Measurements from ENCODE around the gene ARMC8.
A peak's percentile ranks its signal among the peaks of the same experiment; 100 is the strongest.

ARMC8 gene

DNA sequence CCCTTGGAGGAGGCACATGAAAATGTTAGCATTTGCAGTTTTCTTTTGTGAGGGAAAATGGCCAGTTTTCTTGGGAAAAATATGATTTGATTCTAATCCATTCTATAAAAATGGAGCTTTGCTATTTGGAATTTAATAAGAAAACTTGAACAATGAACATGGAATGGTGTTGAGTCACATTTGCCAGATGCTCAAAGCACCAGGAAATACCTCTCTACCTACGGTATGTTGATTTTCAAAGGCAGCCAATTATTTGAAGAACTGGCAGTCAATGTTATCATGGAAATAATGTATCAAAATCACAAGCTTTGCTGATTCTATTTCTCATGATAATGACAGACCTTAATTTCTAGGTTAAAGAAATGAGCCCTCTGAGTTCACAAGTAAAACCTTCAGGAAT lies 127.7 kb downstream of the ARMC8 start:
- DNase-seq: no peak

DNA sequence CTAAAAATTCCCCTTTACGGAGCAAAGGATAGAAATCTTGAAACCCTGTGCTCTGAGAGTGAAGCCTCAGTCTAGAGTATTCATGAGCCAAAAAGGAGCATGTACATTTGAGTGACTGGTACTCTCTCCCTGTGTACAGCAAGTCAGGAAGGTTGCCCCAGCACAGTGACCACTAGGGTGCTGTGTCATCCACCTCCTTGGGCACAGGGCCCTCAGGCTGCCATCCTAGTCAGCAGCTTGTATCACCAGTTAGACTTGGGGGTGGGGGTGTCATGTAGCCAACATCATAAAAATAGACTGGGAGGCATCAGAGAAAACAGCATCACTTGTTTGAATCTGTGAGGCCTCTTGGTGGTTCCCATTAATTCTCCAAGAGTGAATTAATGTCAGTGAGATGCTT lies 130.6 kb downstream of the ARMC8 start:
- no peak for DNase-seq

DNA sequence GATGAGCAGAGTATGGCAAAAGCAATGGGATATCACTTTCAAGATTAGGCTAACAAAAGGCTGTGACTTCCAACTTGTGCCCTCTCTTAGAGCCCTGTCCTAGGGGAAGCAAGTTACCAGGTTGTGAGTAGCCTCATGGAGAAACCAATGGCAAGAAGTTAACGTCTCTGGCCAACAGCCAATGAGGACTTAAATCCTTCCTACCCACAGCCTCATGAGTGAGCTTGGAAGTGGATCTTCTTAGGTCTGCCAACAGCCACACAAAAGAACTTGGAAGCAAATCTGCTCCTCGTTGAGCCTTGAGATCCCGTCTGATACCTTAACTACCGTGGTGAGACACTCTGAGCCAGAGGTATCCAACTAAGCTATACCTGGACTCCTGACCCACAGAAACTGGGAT lies 136.9 kb downstream of the ARMC8 start:
- no peak for DNase-seq

DNA sequence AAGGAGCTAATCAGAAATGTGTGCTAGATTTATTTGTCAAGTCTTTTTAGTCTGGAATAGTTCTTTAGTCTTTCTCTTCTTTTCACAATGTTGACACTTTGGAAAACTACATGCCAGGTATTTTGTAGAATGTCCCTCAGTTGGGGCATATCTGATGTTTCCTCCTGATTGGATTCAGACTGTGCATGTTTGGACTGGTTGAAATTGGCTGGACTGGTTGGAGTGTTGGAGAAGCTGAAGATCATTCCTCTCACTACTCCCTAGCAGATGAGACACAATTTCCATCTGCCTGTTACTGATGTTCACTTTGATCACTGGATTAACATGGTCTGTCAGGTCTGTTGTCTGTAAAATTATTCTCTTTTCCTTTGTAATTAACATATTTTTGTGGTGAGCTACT lies 138.9 kb downstream of the ARMC8 start:
- no peak for DNase-seq

DNA sequence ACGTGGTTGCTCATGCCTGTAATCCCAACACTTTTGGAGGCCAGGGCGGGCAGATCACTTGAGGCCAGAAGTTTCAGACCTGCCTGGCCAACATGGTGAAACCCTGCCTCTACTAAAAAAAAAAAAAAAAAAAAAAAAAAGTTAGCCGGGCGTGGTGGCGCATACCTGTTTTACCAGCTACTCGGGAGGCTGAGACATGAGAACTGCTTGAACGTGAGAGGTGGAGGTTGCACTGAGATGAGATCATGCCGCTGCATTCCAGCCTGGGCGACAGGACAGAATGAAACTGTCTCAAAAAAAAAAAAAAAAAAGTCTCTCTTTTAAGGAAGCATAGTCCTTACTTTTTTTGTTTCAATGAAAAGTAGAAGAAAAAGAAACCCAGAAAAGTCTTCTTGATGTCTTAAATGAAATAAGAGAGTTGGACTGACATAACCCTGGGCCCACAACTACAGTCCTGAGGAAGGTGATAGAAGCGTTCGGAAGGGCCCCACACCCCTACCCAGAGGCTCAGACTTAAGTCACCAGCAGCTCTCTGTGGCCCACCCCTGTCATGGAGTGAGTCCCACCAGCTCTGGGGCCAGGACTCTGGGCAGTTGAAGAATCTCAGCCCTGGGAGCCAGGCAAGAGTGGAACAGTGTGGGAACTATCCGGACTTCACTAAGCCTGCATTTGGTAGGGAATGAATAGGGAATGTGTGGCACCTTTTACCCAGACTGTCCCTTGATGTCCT lies 139.9 kb downstream of the ARMC8 start:
- DNase-seq: no peak

DNA sequence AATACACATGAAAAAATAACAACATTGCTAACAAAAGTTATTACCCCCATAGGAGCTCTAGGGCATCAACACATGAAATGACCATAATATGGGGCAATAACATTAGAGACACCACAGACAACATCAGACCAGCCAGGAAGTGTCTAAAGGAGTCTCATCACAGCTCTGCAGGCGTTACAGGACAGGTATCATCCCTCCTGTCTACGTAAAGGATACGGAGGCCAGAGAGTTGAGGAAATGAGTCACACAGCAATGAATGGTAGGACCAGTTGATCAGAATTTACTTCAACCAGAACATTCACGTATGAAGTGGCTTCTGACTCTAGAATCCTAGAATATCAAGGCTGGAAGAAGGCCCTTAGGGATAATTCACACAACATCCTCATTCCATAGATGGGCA lies 140.7 kb downstream of the ARMC8 start:
- no peak for DNase-seq

DNA sequence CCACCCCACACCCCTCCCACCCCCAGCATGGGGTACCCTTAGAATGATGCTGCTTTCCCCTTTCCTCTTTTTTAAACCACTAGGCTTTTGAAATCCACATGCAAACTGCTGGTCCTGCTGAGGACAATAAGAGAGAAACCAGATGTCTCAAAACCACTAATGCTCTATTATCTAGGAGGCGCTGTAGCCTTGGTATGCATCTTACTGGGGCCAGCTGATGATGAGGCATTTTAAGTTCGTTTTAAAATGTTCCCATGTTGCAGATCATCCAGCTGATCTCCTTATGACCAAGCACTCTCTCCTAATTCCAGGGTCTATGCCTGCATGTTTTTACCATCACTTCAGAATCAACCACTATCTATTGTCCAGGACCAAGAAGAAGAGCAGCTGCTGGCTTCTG lies 141.2 kb downstream of the ARMC8 start:
- no peak for DNase-seq

DNA sequence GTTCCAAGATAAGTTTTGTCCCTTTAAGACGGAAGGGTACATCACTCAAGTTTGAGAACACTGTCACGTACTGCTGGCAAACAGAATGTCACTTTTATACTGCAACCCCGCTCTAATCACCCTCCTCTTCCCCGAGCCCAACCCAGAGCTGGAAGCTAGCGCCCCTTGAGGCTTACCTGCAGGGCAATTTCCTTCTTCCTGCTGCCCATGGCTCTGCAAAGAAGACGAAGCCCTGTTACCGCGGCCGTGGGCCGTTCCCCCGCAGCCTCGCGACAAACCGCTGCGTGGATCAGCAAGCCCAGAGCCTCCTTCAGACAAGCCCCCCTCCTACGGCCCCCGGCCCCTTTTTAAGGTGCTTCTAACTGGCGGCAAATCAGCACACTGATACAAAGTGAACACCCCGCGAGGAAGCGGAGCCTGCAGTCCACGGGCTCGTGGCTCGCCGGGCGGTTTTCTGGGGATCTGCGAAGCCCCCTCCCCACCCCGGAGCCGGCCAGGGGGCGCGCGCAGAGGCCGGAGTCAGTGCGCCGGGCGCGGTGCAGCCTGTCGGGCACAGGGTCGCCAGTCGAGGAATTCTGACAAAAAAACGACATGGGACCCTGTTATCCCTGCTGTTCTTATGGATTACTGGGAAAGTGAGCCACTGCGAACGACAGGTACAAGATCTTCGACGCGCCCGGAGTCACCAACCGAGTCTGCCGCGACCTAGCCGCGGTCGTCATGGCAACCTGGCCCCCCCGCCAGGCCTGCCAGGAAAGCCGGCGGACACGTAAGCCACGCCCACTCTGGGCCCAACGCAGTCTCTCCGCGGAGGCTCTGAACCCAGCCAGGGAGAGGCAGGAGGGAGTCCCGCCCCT lies 142.3 kb downstream of the ARMC8 start, which contains the start of gene NME9:
Gene NME9, minus strand, starts transcription at position 725 of the 857 bp plus-strand sequence. Its CDS starts 516 bp downstream, at position 209.
- DNase-seq: peak; percentile 79 to 89 (median 84)

DNA sequence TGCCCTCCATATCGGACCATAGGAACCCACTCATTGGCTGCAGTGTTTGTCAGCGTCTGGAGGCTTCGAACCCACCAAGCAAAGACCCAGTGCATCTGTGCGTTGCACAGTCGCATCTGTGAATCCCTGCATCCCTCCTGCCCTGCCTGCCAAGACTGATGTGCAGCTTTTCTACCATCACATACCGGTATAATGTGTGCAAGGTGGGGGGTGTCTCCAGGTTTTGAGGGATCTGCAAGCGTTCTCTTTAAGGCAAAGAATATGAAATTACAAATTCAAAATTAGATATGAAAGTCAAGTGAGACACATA lies 142.8 kb downstream of the ARMC8 start:
- no peak for DNase-seq

DNA sequence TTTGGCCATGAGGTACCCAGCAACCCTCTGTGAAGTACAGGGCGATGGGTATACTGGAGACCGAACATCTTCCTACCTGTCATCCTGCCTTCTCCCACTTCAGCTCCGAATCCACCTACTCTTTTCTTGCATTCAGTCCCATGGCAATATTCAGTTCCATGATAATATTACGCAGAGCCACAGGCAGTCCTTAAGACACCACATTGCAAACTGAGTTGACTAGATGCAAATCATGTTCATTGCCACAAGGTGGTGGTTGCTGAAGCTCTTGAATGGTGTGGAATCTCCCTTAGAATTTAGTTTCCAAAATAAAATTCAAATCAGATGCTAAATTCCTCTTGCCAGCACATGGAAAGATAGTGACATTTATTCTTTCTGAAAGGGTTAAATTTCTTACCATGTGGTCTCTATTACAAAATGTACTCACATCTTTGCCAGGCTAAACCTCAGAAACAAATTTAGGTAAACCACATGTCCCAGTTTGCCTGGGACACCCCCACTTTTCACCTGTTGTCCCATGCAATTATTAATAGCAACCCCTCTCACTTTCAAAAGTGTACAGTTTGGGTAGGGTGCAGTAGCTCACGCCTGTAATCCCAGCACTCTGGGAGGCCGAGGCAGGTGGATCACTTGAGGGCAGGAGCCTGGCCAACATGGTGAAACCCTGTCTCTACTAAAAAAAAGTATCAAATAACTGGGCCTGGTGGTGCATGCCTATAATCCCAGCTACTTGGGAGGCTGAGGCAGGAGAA lies 144.2 kb downstream of the ARMC8 start:
- no peak for DNase-seq

DNA sequence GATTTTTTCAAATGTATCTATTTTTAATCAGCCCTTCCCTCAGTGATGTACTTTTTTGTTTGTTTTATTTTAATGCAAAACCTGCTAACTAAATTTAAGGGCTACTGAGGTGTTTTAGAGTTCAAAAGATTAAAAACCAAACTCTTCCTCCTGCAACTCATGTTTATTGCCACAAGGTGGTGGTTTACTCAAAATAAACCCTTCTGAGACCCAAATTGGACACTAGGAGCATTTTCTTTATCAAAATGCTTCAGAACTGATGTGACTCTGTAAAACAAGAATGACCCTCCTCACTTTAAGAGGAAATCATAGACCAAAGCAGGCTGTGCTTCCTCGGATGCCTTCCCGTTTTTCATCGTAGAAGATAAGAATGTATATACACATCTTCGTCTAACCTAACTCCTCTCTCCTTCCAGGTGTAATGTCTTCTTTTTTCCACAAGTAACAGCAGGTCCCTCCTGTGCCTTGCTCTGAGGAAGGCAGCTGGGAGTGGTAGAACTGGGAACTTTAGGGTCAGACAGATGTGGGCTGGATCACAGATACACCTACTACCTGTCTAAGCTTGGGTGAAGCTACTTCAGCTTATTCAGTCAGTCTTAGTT lies 145.5 kb downstream of the ARMC8 start:
- peak in 2 of 6 experiments; percentile 7 to 21 for DNase-seq

DNA sequence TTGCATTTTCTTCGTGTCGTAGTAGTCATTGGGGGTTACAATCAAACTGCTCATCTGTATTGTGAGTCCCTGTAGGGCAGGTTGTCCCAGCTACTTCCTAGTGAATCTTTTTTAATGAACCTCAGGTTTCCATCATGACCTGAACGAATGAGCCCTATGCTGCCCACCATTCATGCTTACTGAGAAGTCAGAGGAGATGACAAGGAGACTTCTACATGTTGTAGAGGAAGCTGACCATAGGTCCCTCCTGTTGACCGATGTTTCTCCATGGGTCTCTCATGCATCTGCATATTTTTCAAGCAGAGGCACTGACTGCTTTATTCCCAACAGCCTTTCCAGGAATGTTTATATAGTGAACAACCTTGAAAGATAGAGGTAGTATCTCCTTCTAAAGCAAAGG lies 147.5 kb downstream of the ARMC8 start:
- no peak for DNase-seq

DNA sequence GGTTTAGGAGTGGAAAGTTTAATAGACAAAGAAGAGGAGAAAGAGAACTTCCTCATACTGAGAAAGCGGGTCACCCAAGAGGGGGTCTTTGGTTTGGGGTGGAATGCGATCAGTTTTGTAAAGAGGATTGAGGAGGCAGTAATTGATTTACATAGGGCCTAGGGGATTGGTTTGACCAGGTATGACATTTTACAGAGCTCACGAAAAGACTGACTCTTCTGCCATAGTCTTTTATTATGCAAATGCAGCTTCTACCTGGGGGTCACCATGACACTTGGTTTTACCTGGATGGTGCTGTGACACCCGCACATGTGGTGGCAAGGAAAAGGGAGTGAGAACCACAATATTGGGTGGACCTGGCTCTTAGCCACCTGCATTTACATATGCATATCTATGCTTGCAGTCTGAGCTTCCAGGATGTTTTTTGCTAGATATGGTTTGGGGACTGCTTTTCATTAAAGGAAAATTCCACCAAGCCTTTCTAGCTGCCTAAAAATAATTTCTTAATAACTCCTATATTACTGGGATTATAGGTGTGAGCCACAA lies 149.4 kb downstream of the ARMC8 start:
- no peak for DNase-seq

DNA sequence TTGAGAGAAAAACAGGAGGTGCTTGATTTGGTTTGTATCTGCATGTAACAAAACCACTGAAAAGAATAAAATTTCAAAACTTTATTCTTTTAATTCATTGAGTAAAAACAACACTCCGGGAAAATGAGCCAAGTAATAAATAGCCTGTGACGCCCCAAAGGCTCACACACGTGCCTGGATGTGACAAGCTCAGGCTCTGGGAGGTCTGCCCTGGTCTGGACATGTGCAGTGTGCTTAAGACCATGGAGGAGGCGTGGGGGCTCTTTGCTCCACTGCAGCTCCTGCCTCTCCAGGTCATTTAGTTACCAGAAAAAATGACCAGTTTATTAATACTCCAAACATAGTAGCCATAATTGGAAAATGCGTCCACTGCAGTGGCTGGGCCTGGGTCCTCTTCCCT lies 151.1 kb downstream of the ARMC8 start:
- no peak for DNase-seq

DNA sequence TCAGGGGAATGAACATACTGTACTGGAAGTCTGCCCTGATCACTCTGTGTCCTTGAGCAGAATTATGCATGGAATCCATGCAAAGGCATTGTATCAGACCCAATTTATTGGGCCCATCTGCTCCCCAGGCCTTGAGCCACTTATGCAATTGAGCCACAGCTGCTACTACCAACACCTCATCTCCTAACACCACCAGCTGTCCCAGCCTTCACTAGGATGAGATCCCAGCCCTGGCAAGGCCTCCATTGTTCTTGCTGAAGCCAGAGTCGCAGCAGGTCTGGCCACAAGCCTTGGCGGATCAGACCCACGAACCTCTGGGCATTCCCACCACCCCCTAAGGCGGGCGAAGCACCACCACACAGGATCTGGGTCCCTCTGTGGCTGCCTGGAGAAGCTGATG lies 151.7 kb downstream of the ARMC8 start:
- no peak for DNase-seq

DNA sequence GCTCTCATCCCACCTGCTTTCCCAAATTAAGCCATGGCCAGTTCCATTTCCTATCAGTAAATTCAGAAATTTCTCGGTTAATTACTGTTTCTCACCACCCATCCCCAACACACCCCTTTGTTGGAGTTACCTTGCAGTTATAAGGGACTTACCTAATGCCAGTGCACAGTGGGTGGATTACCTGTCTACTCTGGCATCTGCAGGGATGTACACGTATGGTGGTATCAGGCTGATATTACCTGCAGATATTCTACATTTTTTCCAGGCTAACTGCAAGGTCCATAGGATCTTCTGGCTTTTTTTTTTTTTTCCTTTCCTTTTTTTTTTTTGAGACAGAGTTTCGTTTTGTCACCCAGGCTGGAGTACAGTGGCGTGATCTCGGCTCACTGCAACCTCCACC lies 153.4 kb downstream of the ARMC8 start:
- DNase-seq: no peak

DNA sequence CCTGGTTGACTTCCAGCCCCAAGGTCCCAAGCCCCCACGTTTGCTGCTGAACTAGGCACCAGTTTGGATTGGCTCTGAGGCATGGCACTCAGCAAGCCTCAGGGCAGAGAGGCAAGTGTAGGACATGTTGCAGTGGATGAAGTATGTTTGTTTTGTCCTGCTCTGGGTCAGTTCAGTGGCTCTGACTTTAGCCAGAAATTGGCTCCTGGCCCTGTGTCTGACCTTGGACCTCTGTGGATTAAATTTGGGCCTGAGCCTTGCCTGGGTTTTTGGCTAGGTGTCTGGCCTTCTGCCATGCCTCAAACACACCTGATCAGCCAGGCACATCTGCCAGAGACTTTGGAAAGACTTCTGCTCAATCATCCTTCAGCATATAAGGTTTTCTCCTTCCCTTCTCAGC lies 157.7 kb downstream of the ARMC8 start:
- DNase-seq: no peak
